ENCODE results near the gene LMAN1L. TPM values are rescaled to one million over a fixed set of nuclear protein-coding genes. Genes with fewer than 3 reads are reported as not detected.

LMAN1L gene
- total RNA-seq, 1 experiment from 2014 or later = not detected

- TF ChIP-seq AFF4 (CRISPR knock-in tag; IDR thresholded peaks at IDR 0.05; ENCODE audit: borderline replicate concordance) = no peak
- no peak for TF ChIP-seq PRDM15 (CRISPR knock-in tag; IDR thresholded peaks at IDR 0.05)
- TF ChIP-seq MYBL2 (CRISPR knock-in tag; IDR thresholded peaks at IDR 0.05) = no peak
- TF ChIP-seq HMGXB4 (CRISPR knock-in tag; IDR thresholded peaks at IDR 0.05) = no peak
- TF ChIP-seq SMAD3 (CRISPR knock-in tag; IDR thresholded peaks at IDR 0.05; ENCODE audit: borderline replicate concordance) = no peak
- TF ChIP-seq TP53 (CRISPR knock-in tag; IDR thresholded peaks at IDR 0.05) = no peak
Observed at GRCh38 chr15:74868059-74868458, 55.4 kb downstream of the LMAN1L start (continued).

- no peak for TF ChIP-seq FOXP4 (CRISPR knock-in tag; IDR thresholded peaks at IDR 0.05)
- TF ChIP-seq TEAD4 (CRISPR knock-in tag; IDR thresholded peaks at IDR 0.05) = no peak
- no peak for TF ChIP-seq ARID4B (CRISPR knock-in tag; IDR thresholded peaks at IDR 0.05; ENCODE audit: borderline replicate concordance)
- no peak for TF ChIP-seq STAT6 (CRISPR knock-in tag; conservative IDR thresholded peaks at IDR 0.05; ENCODE audit: low read depth)
- TF ChIP-seq GTF2I (CRISPR knock-in tag; conservative IDR thresholded peaks at IDR 0.05) = no peak
- TF ChIP-seq RELA (CRISPR knock-in tag; IDR thresholded peaks at IDR 0.05; ENCODE audit: borderline replicate concordance) = no peak
- no peak for TF ChIP-seq ZNF232 (CRISPR knock-in tag; IDR thresholded peaks at IDR 0.05)
- no peak for TF ChIP-seq NR3C1 (CRISPR knock-in tag; conservative IDR thresholded peaks at IDR 0.05; ENCODE audit: low read depth)
- Mint-ChIP-seq H3K9me3 (peaks cover 6% of the 10 kb centered on the region), H3K4me3 (no peak overlapping the region), H3K27ac (no peak overlapping the region), H3K36me3 (peaks cover 18% of the 10 kb centered on the region), H3K27me3 (ENCODE audit: low read depth) (no peaks in the 10 kb centered on the region), H3K4me1 (peaks cover 34% of the 10 kb centered on the region)
- DNase-seq (ENCODE audit: low spot score) (no peak), ATAC-seq (no peak)
- POLR2A ChIA-PET = no interaction called here
- CTCF ChIA-PET = interaction anchor here (0.7 to 2.2 kb wide), 3 partner anchors 27 to 100 kb away, joined by 3 to 11 read pairs (median 9); partner anchors contain the start of gene ULK3
Observed at GRCh38 chr15:74869372-74869725, 56.7 kb downstream of the LMAN1L start.
